ENCODE measurements around the gene MED26. TPM values are rescaled to one million over a fixed set of nuclear protein-coding genes. Genes with fewer than 3 reads are reported as not detected.

Gene MED26
- total and polyA plus RNA-seq, 2 of the 8 experiments (the other 6 are each of a cell fraction or from before 2014, with no cell fraction given), result 5.3 to 10.7 TPM

- TF ChIP-seq RNF2 (IDR thresholded peaks at IDR 0.05; ENCODE audit: borderline replicate concordance, low read depth, low read length, missing control alignments, poor library complexity, severe bottlenecking) (no peak), BCL11A (IDR thresholded peaks at IDR 0.05; ENCODE audit: low read depth in 2 of 2, low read length in 2 of 2) (no peak), EP300 (IDR thresholded peaks at IDR 0.05; ENCODE audit: borderline replicate concordance in 1 of 2, low read depth in 2 of 2, low read length in 2 of 2) (no peak), RBBP5 (IDR thresholded peaks at IDR 0.05; ENCODE audit: borderline replicate concordance, low read depth, low read length) (no peak), CHD1 (IDR thresholded peaks at IDR 0.05; ENCODE audit: low read depth, low read length) (no peak)
Observed at GRCh38 chr19:16573296-16573695, 54.7 kb downstream of the MED26 start (continued).

Measured in H1 (cell line).